HEK293 (cell line): ENCODE results near the gene DDX10.

Source experiments
- CTCF ChIA-PET: fragments of 350-600 bp; formaldehyde crosslinking; extraction: SDS; loops from one replicate; lab custom pipeline; 2021; ENCODE audit warnings: antibody characterized with exemption; lab: Yijun Ruan, JAX
- POLR2A ChIA-PET: fragments of 300-600 bp; formaldehyde crosslinking; extraction: SDS; loops from one replicate; lab custom pipeline; 2020; ENCODE audit warnings: antibody characterized with exemption, inconsistent platforms; lab: Yijun Ruan, JAX
- H3K27ac ChIP-seq: fragments of 200-500 bp; sonication (Bioruptor generic); 2 replicates; pipeline ENCODE4 v1.5.1; 2014; ENCODE audit warnings: low read depth, low read length, control low read depth, inconsistent platforms; ENCODE audit errors: extremely low read depth
- H3K36me3 ChIP-seq, 2 experiments: fragments of 200-500 bp in 1 of 2; sonication (Bioruptor generic) in 1 of 2; 1 replicate in 1 of 2; 2 replicates in 1 of 2; pipeline ENCODE4 v1.5.1; 2014 to 2017; ENCODE audit warnings: inconsistent platforms in 2 of 2, low read length in 2 of 2; ENCODE audit not compliant: control insufficient read depth in 2 of 2, insufficient read depth in 1 of 2
- H3K4me1 ChIP-seq: fragments of 200-500 bp; sonication (Bioruptor generic); 2 replicates; pipeline ENCODE4 v1.5.1; 2014; ENCODE audit warnings: mild to moderate bottlenecking, low read length, inconsistent platforms; ENCODE audit not compliant: control insufficient read depth, insufficient read depth
- H3K4me3 ChIP-seq: 2 replicates; pipeline ENCODE4 v1.5.1; 2011; ENCODE audit warnings: low read depth, mild to moderate bottlenecking, control low read depth, low read length, moderate library complexity
- H3K9me3 ChIP-seq: fragments of 200-500 bp; sonication (Bioruptor generic); 2 replicates; pipeline ENCODE4 v1.5.1; 2014; ENCODE audit warnings: low read depth, low read length, inconsistent platforms; ENCODE audit not compliant: control insufficient read depth, insufficient read depth
- BCL11B ChIP-seq: fragments of 450-650 bp; formaldehyde crosslinking; IDR thresholded peaks from 2 replicates; pipeline ENCODE4 v1.5.1; 2016; ENCODE audit warnings: low read depth, missing biosample characterization, missing genetic modification characterization
- CTCF ChIP-seq: fragments of 450-650 bp; formaldehyde crosslinking; IDR thresholded peaks from 2 replicates; pipeline ENCODE4 v1.5.1; 2016; ENCODE audit warnings: missing biosample characterization, missing genetic modification characterization
- KLF9 ChIP-seq: fragments of 450-650 bp; formaldehyde crosslinking; IDR thresholded peaks from 2 replicates; pipeline ENCODE4 v1.5.1; 2016; ENCODE audit warnings: missing biosample characterization, missing genetic modification characterization, low read depth
- MYNN ChIP-seq: fragments of 450-650 bp; formaldehyde crosslinking; IDR thresholded peaks from 2 replicates; pipeline ENCODE4 v1.5.1; 2016; ENCODE audit warnings: missing biosample characterization, missing genetic modification characterization, borderline replicate concordance
- MZF1 ChIP-seq: fragments of 450-650 bp; formaldehyde crosslinking; IDR thresholded peaks from 2 replicates; pipeline ENCODE4 v1.5.1; 2017; ENCODE audit warnings: missing biosample characterization, missing genetic modification characterization, borderline replicate concordance
- SCRT1 ChIP-seq: fragments of 450-650 bp; formaldehyde crosslinking; IDR thresholded peaks from 2 replicates; pipeline ENCODE4 v1.5.1; 2016; ENCODE audit warnings: missing biosample characterization, missing genetic modification characterization, borderline replicate concordance
- SP3 ChIP-seq: fragments of 450-650 bp; formaldehyde crosslinking; IDR thresholded peaks from 2 replicates; pipeline ENCODE4 v1.5.1; 2016; ENCODE audit warnings: missing biosample characterization, missing genetic modification characterization
- ZIC2 ChIP-seq: fragments of 450-650 bp; formaldehyde crosslinking; IDR thresholded peaks from 2 replicates; pipeline ENCODE4 v1.5.1; 2016; ENCODE audit warnings: missing biosample characterization, missing genetic modification characterization
- ZNF157 ChIP-seq: fragments of 450-650 bp; formaldehyde crosslinking; IDR thresholded peaks from 2 replicates; pipeline ENCODE4 v1.5.1; 2016; ENCODE audit warnings: missing biosample characterization, missing genetic modification characterization
- ZNF2 ChIP-seq: fragments of 450-650 bp; formaldehyde crosslinking; IDR thresholded peaks from 2 replicates; pipeline ENCODE4 v1.5.1; 2016; ENCODE audit warnings: missing biosample characterization, missing genetic modification characterization
- ZNF202 ChIP-seq: fragments of 450-650 bp; formaldehyde crosslinking; IDR thresholded peaks from 2 replicates; pipeline ENCODE4 v1.5.1; 2016; ENCODE audit warnings: missing biosample characterization, missing genetic modification characterization, borderline replicate concordance
- ZNF26 ChIP-seq: fragments of 450-650 bp; formaldehyde crosslinking; IDR thresholded peaks from 2 replicates; pipeline ENCODE4 v1.5.1; 2016; ENCODE audit warnings: missing biosample characterization, missing genetic modification characterization
- ZNF302 ChIP-seq: fragments of 450-650 bp; formaldehyde crosslinking; IDR thresholded peaks from 2 replicates; pipeline ENCODE4 v1.5.1; 2016; ENCODE audit warnings: missing biosample characterization, missing genetic modification characterization, low read depth
- ZNF341 ChIP-seq: fragments of 450-650 bp; formaldehyde crosslinking; IDR thresholded peaks from 2 replicates; pipeline ENCODE4; 2016; ENCODE audit warnings: low read depth, missing biosample characterization, missing genetic modification characterization
- ZNF423 ChIP-seq: fragments of 450-650 bp; formaldehyde crosslinking; IDR thresholded peaks from 2 replicates; pipeline ENCODE4 v1.5.1; 2016; ENCODE audit warnings: missing biosample characterization, missing genetic modification characterization
- ZNF514 ChIP-seq: fragments of 450-650 bp; formaldehyde crosslinking; IDR thresholded peaks from 2 replicates; pipeline ENCODE4 v1.5.1; 2016; ENCODE audit warnings: missing biosample characterization, missing genetic modification characterization
- ZNF529 ChIP-seq: fragments of 450-650 bp; formaldehyde crosslinking; IDR thresholded peaks from 2 replicates; pipeline ENCODE4 v1.5.1; 2017; ENCODE audit warnings: missing genetic modification characterization, missing biosample characterization; ENCODE audit not compliant: insufficient replicate concordance
- ZNF561 ChIP-seq: fragments of 450-650 bp; IDR thresholded peaks from 2 replicates; pipeline ENCODE4 v1.5.1; 2018; ENCODE audit warnings: missing biosample characterization, missing genetic modification characterization, borderline replicate concordance
- ZNF645 ChIP-seq: fragments of 450-650 bp; formaldehyde crosslinking; IDR thresholded peaks from 2 replicates; pipeline ENCODE4; 2016; ENCODE audit warnings: missing biosample characterization, missing genetic modification characterization
- ZSCAN4 ChIP-seq: fragments of 450-650 bp; formaldehyde crosslinking; IDR thresholded peaks from 2 replicates; pipeline ENCODE4 v1.5.1; 2017; ENCODE audit warnings: missing biosample characterization, missing genetic modification characterization
- ZXDB ChIP-seq: fragments of 450-650 bp; formaldehyde crosslinking; IDR thresholded peaks from 2 replicates; pipeline ENCODE4 v1.5.1; 2016; ENCODE audit warnings: missing biosample characterization, missing genetic modification characterization

Gene DDX10

DNA sequence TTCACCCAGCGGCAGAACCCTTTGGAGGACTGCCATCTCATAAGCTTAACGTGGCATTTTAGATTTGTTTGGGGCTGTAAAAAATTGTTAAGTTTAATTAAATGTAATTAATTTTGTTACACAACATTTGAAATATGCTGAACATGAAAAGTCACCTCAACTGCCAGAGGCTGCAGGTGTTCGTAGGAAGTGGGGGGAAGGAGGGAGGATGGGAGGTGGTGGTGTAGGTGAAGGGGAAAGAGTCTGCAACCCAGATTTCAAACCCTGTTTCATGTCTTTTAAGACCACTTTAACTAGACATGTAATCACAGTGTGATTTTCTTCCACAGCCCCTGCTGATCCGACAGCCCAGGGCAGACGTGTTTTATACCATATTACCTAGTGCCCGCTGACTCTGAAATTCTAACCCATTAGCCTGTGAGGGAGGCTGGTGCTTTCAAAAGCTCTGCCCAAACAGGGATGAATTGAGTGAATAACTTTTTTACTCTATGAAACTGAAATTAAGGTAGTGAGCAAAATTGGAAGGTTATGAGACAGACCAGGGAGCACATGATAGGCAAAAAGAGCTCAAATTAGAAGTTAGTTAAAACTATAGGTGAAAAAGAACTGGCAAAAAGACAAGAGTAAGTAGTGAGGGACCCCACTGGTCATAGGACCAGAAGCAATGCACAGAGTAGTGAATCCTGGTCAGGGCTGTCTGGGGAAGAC lies 279.8 kb downstream of the DDX10 start:
- H3K27ac ChIP-seq, result no peak overlapping the region
- no peak for TF ChIP-seq ZNF26 (tag by site-specific recombination)
- TF ChIP-seq ZSCAN4 (tag by site-specific recombination), result no peak
- TF ChIP-seq MYNN (tag by site-specific recombination), result no peak
- no peak for TF ChIP-seq ZXDB (tag by site-specific recombination)
- TF ChIP-seq ZNF529, result no peak
- no peak for TF ChIP-seq BCL11B (tag by site-specific recombination)
- no peak for TF ChIP-seq MZF1 (tag by site-specific recombination)
- TF ChIP-seq ZIC2 (tag by site-specific recombination), result no peak
- no peak for TF ChIP-seq ZNF2 (tag by site-specific recombination)
- TF ChIP-seq ZNF341, result no peak
- no peak for TF ChIP-seq KLF9 (tag by site-specific recombination)
- TF ChIP-seq, all 188 proteins: peak for 0
- Histone ChIP-seq H3K4me3 (no peak overlapping the region), H3K9me3 (no peaks in the 10 kb centered on the region), H3K36me3 (peaks cover 0 to 13% of the 10 kb centered on the region in 2 experiments; a peak in 1 of 3 replicates), H3K4me1 (no peaks in the 10 kb centered on the region)
- POLR2A ChIA-PET, result no interaction called here
- CTCF ChIA-PET, result no interaction called here

- Histone ChIP-seq H3K36me3 (peaks cover 0 to 8% of the 10 kb centered on the region in 2 experiments; a peak in 1 of 3 replicates), H3K9me3 (no peaks in the 10 kb centered on the region), H3K4me1 (no peaks in the 10 kb centered on the region), H3K4me3 (no peak overlapping the region), H3K27ac (no peak overlapping the region)
- POLR2A ChIA-PET, result no interaction called here
- CTCF ChIA-PET, result interaction anchor here (0.6 kb wide), 1 partner anchor 109 kb away, joined by 3 read pairs; no protein-coding TSS in a partner anchor
- TF ChIP-seq ZNF645 (tag by site-specific recombination) (no peak), ZNF561 (tag by site-specific recombination) (no peak), ZNF514 (tag by site-specific recombination) (no peak), ZNF157 (tag by site-specific recombination) (no peak), SCRT1 (tag by site-specific recombination) (no peak), ZNF423 (tag by site-specific recombination) (no peak), SP3 (tag by site-specific recombination) (no peak), ZNF202 (tag by site-specific recombination) (no peak), CTCF (no peak), ZNF302 (tag by site-specific recombination) (no peak)
Observed at GRCh38 chr11:108945341-108945740, 280.5 kb downstream of the DDX10 start.
